K562 (cell line): Measurements from ENCODE around the gene CLDN7. TPM values are rescaled to one million over a fixed set of nuclear protein-coding genes. Genes with fewer than 3 reads are reported as not detected.

Experiments
- ATAC-seq: fragments of 200-7000 bp; cut with Tn5 transposase; 3 replicates; pipeline ENCODE4 v1.9.1; 2020; ENCODE audit warnings: moderate library complexity
- BruUV-seq: library from RNA; stranded (reverse); fragments of 400-500 nt; replicated peaks from 2 replicates; lab custom pipeline; 2021; lab: Mats Ljungman, UMichigan
- CTCF ChIA-PET: fragments of 300-600 bp; formaldehyde crosslinking; extraction: SDS; loops from one replicate; lab custom pipeline; 2021; ENCODE audit warnings: low intra/inter-chr PET ratio; lab: Yijun Ruan, JAX
- POLR2A ChIA-PET: fragments of 300-600, 350-650 bp; sonication (Branson Sonifier 250); formaldehyde crosslinking; extraction: SDS; loops from one replicate; lab custom pipeline; 2021; ENCODE audit warnings: antibody characterized with exemption, inconsistent platforms; lab: Yijun Ruan, JAX
- DNase-seq, 4 experiments: peaks; one replicate each; pipeline versions ENCODE4 v3.0.0 to v3.0.0-alpha.2; 2011 to 2018; ENCODE audit warnings: low spot score in 3 of 4, mixed read lengths in 3 of 4; ENCODE audit errors: extremely low read depth in 1 of 4
- FAIRE-seq: peaks from 2 replicates; lab custom pipeline; 2011; peaks lifted over from hg19 to GRCh38; lab: Jason Lieb, UNC
- H2AFZ ChIP-seq: 2 replicates; pipeline ENCODE4 v1.6.0; 2011; ENCODE audit warnings: low read depth, low read length, control low read depth, inconsistent platforms
- H3K27ac ChIP-seq: fragments of 200-600 bp; 3 replicates; pipeline ENCODE4 v1.8.0; 2011; ENCODE audit warnings: low read depth, mild to moderate bottlenecking, control low read depth, inconsistent platforms, low read length, moderate library complexity, mixed read lengths; ENCODE audit errors: extremely low read depth
- H3K27me3 ChIP-seq, 2 experiments: fragments of 300-600 bp in 1 of 2; 2 replicates in 1 of 2; 3 replicates in 1 of 2; pipeline versions ENCODE4 v1.6.0 to v1.8.0; 2011; ENCODE audit warnings: inconsistent platforms in 2 of 2, low read length in 2 of 2, mild to moderate bottlenecking in 1 of 2, mixed read lengths in 1 of 2, moderate library complexity in 1 of 2; ENCODE audit not compliant: control insufficient read depth in 2 of 2, insufficient read depth in 2 of 2
- H3K36me3 ChIP-seq: fragments of 300-600 bp; 3 replicates; pipeline ENCODE4 v1.8.0; 2011; ENCODE audit warnings: mild to moderate bottlenecking, low read length, inconsistent platforms; ENCODE audit not compliant: control insufficient read depth, insufficient read depth
- H3K4me1 ChIP-seq, 2 experiments: fragments of 200-600 bp in 1 of 2; replicated peaks in 1 of 2; 2 replicates in 1 of 2; 3 replicates in 1 of 2; pipeline versions ENCODE4 v1.5.1 to v1.8.0; 2011; ENCODE audit warnings: inconsistent platforms in 2 of 2, low read length in 2 of 2, mild to moderate bottlenecking in 1 of 2, mixed read lengths in 1 of 2, moderate library complexity in 1 of 2; ENCODE audit not compliant: control insufficient read depth in 2 of 2, insufficient read depth in 2 of 2
- H3K4me2 ChIP-seq: 2 replicates; pipeline ENCODE4 v1.6.1; 2011; ENCODE audit warnings: low read length, control low read depth, inconsistent platforms, mixed read lengths; ENCODE audit not compliant: insufficient read depth
- H3K4me3 ChIP-seq: fragments of 200-600 bp; sonication (generic), shearing (Covaris generic); 2 replicates; pipeline ENCODE4 v1.5.1; 2016; ENCODE audit warnings: control low read depth, inconsistent platforms
- H3K79me2 ChIP-seq: fragments of 200-600 bp; 3 replicates; pipeline ENCODE4 v1.8.0; 2011; ENCODE audit warnings: low read length, inconsistent platforms; ENCODE audit not compliant: control insufficient read depth, insufficient read depth
- H3K9ac ChIP-seq, 2 experiments: 2 replicates each; pipeline versions ENCODE4 v1.6.0 to v1.6.1; 2011; ENCODE audit warnings: low read depth in 2 of 2, low read length in 2 of 2, control low read depth in 1 of 2, inconsistent platforms in 1 of 2, mild to moderate bottlenecking in 1 of 2, mixed read lengths in 1 of 2; ENCODE audit not compliant: insufficient read depth in 1 of 2
- H3K9me1 ChIP-seq: one replicate; pipeline ENCODE4 v1.6.0; 2011; ENCODE audit warnings: inconsistent platforms, mild to moderate bottlenecking, low read length, moderate library complexity; ENCODE audit not compliant: control insufficient read depth, insufficient read depth
- H3K9me3 ChIP-seq: replicated peaks from 2 replicates; pipeline ENCODE4 v1.5.1; 2011; ENCODE audit warnings: low read depth, low read length, inconsistent platforms; ENCODE audit not compliant: control insufficient read depth, insufficient read depth
- H4K20me1 ChIP-seq: replicated peaks from 2 replicates; pipeline ENCODE4 v1.6.1; 2011; ENCODE audit warnings: low read length, inconsistent platforms, mixed read lengths; ENCODE audit not compliant: control insufficient read depth, insufficient read depth
- MAZ ChIP-seq, 2 experiments: fragments of 450-650 bp in 1 of 2; sonication (generic) in 1 of 2; formaldehyde crosslinking; IDR thresholded peaks in 1 of 2; conservative IDR thresholded peaks in 1 of 2; 2 replicates each; pipeline versions ENCODE4 v1.4.0 to v1.5.0; 2020; ENCODE audit warnings: mild to moderate bottlenecking in 1 of 2, missing genetic modification reagents in 1 of 2
- POLR2A ChIP-seq: fragments of 450-650 bp; conservative IDR thresholded peaks from 2 replicates; pipeline ENCODE4 v1.6.1; 2016
- TRIM28 ChIP-seq: fragments of 450-650 bp; IDR thresholded peaks from 2 replicates; pipeline ENCODE4 v1.6.1; 2017
- ZEB2 ChIP-seq: fragments of 450-650 bp; IDR thresholded peaks from 2 replicates; pipeline ENCODE4 v1.6.1; 2016
- ZZZ3 ChIP-seq: fragments of 450-650 bp; IDR thresholded peaks from 2 replicates; pipeline ENCODE4 v1.6.1; 2016; ENCODE audit warnings: antibody characterized with exemption, mild to moderate bottlenecking, moderate library complexity
- WGBS: fragments of 100-300 bp; shearing (Covaris generic); methylation state at CpG from one replicate; pipeline ENCODE4 v1.1.6; 2016; ENCODE audit warnings: low coverage, mixed read lengths; ENCODE audit not compliant: insufficient coverage; ENCODE audit errors: missing lambda C conversion rate; 5-methylcytosine and 5-hydroxymethylcytosine counted together
- in situ Hi-C: fragments of 300-500 bp; cut with MboI; formaldehyde crosslinking; loops from 4 replicates; pipeline ENCODE4 v1.15.0; 2018; ENCODE audit warnings: inconsistent platforms, mixed read lengths
- intact Hi-C: fragments of 100-400 bp; cut with micrococcal nuclease; formaldehyde crosslinking; loops from 2 replicates; pipeline ENCODE4 v1.14.2; 2022
- polyA plus RNA-seq, 8 experiments: library from polyadenylated mRNA; depleted of rRNA in 4 of 8; stranded (reverse) in 5 of 8; unstranded in 3 of 8; fragments of >200 nt; fragmentation: Nextera tagmentation in 2 of 8; fragmentation: Illumina TruSeq in 1 of 8; extraction: Ambion mirVana in 2 of 8; extraction: Trizol in 1 of 8; gene quantifications; 2 replicates each; pipeline versions ENCODE4 v1.2.1 to v1.2.3, GENCODE V29; 2011 to 2014; ENCODE audit warnings: inconsistent platforms in 1 of 8, missing spikeins in 1 of 8
- total RNA-seq, 7 experiments: library from RNA; depleted of rRNA in 6 of 7; stranded (reverse); fragments of >200 nt in 6 of 7; fragmentation: Illumina TruSeq in 2 of 7; extraction: Trizol in 2 of 7; gene quantifications; 2 replicates each; pipeline versions ENCODE4 v1.2.1 to v1.2.3, GENCODE V29; 2011 to 2021; ENCODE audit warnings: low replicate concordance in 1 of 7

CLDN7 gene
- total and polyA plus RNA-seq, 9 of the 15 experiments (the other 6 are each of a cell fraction or from before 2014, with no cell fraction given) = 2.2 to 14.5 (median 7.6) TPM

GRCh38 chr17:7262192-7262934 lies at the start of gene CLDN7 (continued):
- TF ChIP-seq MAZ (CRISPR knock-in tag; conservative IDR thresholded peaks at IDR 0.05 in 1 of 2, IDR thresholded peaks at IDR 0.05 in 1 of 2) (no peak), TRIM28 (no peak), ZEB2 (peak; percentile 73)

- Histone ChIP-seq H3K36me3 (peaks cover 65% of the 10 kb centered on the region), H3K27me3 (no peaks in the 10 kb centered on the region), H3K4me2 (no peak overlapping the region), H3K9me1 (peaks cover 11% of the 10 kb centered on the region), H3K4me1 (peaks cover 22 to 32% of the 10 kb centered on the region in 2 experiments), H3K9ac (peak overlapping the region in 1 of 2 experiments; percentile 28; a peak in 2 of 4 replicates), H3K4me3 (no peak overlapping the region), H4K20me1 (peaks cover 40% of the 10 kb centered on the region), H3K79me2 (peaks cover 54% of the 10 kb centered on the region), H3K27ac (peak overlapping the region; percentile 44; the same call in 2 of the 3 replicates), H3K9me3 (no peaks in the 10 kb centered on the region), H2AFZ (no peak overlapping the region)
- peak; percentile 32; the same call in 1 of the 2 replicates for TF ChIP-seq POLR2A
- TF ChIP-seq ZZZ3 = no peak
- CTCF ChIA-PET = no interaction called here
- intact Hi-C loops (no loop called here), in situ Hi-C loops (no loop called here)
- ATAC-seq = no peak
- FAIRE-seq = no peak
- 85% methylated on average over 3 of the region's 7 CpGs for whole genome bisulfite sequencing
- POLR2A ChIA-PET = no interaction called here
- no peak for DNase-seq
- no TSS peak for BruUV-seq
Measured at GRCh38 chr17:7311110-7311705, 48.9 kb upstream of the CLDN7 start.
